ENCODE results near the gene UBASH3A. TPM values are rescaled to one million over a fixed set of nuclear protein-coding genes. Genes with fewer than 3 reads are reported as not detected.

Gene UBASH3A
- polyA plus RNA-seq, 1 donor (not counting 4 experiments of a cell fraction or from before 2014, with no cell fraction given), result not detected

DNA sequence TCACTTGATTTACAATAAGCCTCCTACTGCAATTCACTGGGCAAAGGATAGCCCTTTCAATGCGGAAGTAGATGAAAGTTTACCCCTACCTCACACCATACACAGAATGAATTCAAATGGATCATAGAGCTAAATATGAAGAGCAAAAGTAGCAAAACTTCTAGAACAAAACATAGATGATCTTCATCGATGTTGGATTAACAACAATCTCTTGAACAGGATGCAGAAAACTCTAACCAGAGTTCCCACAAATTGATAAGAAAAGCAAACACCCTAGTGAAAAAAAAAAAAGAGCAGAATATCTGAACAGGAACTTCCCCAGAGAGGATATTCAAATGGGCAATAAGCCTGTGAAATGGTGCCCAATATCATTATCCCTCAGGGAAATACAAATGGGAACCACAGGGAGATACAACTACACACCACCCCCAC, 1.9 kb upstream of the UBASH3A start:
- H3K4me3 ChIP-seq (ENCODE audit: control insufficient read depth in 2 of 3, extremely low read depth in 1 of 3, insufficient read depth in 2 of 3, low read depth in 1 of 3, low read length in 3 of 3), result no peak overlapping the region
- no peaks in the 10 kb centered on the region for H3K36me3 ChIP-seq (ENCODE audit: control insufficient read depth in 2 of 2, extremely low read depth in 1 of 2, insufficient read depth in 2 of 2, low read length in 2 of 2)
- dilution Hi-C loops (cut with MboI; ENCODE audit: extremely low pct_ligation_motif_present, low sequenced_read_pairs), result no loop called here
- TF ChIP-seq, protein P1, sequence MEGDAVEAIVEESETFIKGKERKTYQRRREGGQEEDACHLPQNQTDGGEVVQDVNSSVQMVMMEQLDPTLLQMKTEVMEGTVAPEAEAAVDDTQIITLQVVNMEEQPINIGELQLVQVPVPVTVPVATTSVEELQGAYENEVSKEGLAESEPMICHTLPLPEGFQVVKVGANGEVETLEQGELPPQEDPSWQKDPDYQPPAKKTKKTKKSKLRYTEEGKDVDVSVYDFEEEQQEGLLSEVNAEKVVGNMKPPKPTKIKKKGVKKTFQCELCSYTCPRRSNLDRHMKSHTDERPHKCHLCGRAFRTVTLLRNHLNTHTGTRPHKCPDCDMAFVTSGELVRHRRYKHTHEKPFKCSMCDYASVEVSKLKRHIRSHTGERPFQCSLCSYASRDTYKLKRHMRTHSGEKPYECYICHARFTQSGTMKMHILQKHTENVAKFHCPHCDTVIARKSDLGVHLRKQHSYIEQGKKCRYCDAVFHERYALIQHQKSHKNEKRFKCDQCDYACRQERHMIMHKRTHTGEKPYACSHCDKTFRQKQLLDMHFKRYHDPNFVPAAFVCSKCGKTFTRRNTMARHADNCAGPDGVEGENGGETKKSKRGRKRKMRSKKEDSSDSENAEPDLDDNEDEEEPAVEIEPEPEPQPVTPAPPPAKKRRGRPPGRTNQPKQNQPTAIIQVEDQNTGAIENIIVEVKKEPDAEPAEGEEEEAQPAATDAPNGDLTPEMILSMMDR (optimal IDR thresholded peaks at IDR 0.05 in 1 of 3, IDR thresholded peaks at IDR 0.05 in 1 of 3, conservative IDR thresholded peaks at IDR 0.05 in 1 of 3; ENCODE audit: extremely low read depth in 1 of 3, insufficient read depth in 2 of 3, low read length in 3 of 3), result no peak
- TF ChIP-seq EZH2 (IDR thresholded peaks at IDR 0.05; ENCODE audit: low read length), result no peak
- H3K27me3 ChIP-seq (ENCODE audit: control insufficient read depth, extremely low read depth, insufficient read depth, low read length), result peaks cover 6% of the 10 kb centered on the region
- H3K9me3 ChIP-seq (ENCODE audit: control insufficient read depth, low read depth, low read length), result no peaks in the 10 kb centered on the region
- no peak overlapping the region for H3K9ac ChIP-seq (ENCODE audit: control insufficient read depth, extremely low read depth, insufficient read depth, low read length)
- no peak overlapping the region for H3K27ac ChIP-seq (ENCODE audit: control insufficient read depth, insufficient read depth, low read length)
- DNase-seq (ENCODE audit: low read depth, low spot score) (no peak), FAIRE-seq (no peak)
- H3K4me2 ChIP-seq (ENCODE audit: control insufficient read depth, extremely low read depth, insufficient read depth, low read depth, low read length), result no peak overlapping the region
- no peaks in the 10 kb centered on the region for H3K9me1 ChIP-seq (ENCODE audit: control insufficient read depth, extremely low read depth, insufficient read depth, low read length)
- no peaks in the 10 kb centered on the region for H3K79me2 ChIP-seq (ENCODE audit: control insufficient read depth, insufficient read depth, low read length)
- H2AFZ ChIP-seq (ENCODE audit: control insufficient read depth, low read length), result no peak overlapping the region
- H3K4me1 ChIP-seq (ENCODE audit: control insufficient read depth, extremely low read depth, insufficient read depth, low read length), result no peaks in the 10 kb centered on the region
- H4K20me1 ChIP-seq (ENCODE audit: control insufficient read depth, extremely low read depth, insufficient read depth, low read length), result no peaks in the 10 kb centered on the region

DNA sequence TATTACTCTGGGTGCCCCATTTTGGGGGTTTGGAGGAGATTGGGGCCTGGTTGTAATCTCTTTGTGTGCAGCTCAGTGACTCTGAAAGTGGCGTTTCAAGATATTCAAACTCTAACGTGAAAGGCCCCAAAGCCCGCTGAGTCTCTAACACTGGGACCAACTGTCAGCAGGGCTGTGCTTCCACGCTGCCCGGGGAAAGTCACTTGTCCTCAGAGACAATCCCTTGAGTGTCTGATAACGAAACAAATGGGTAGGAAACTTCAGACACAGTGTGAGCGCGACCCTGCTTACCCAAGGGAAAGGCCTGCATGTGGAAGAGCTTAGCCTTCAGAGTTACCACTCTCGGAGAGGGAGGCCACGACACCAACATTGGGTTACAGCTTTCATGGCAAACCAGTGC, 837 bp downstream of the UBASH3A start:
- H3K9me3 ChIP-seq (ENCODE audit: control insufficient read depth, low read depth, low read length), result no peaks in the 10 kb centered on the region
- no peak for DNase-seq (ENCODE audit: low read depth, low spot score)
- H3K4me1 ChIP-seq (ENCODE audit: control insufficient read depth, extremely low read depth, insufficient read depth, low read length), result no peaks in the 10 kb centered on the region
- no peaks in the 10 kb centered on the region for H3K79me2 ChIP-seq (ENCODE audit: control insufficient read depth, insufficient read depth, low read length)
- H4K20me1 ChIP-seq (ENCODE audit: control insufficient read depth, extremely low read depth, insufficient read depth, low read length), result no peaks in the 10 kb centered on the region
- no peaks in the 10 kb centered on the region for H3K9me1 ChIP-seq (ENCODE audit: control insufficient read depth, extremely low read depth, insufficient read depth, low read length)
- H3K4me2 ChIP-seq (ENCODE audit: control insufficient read depth, extremely low read depth, insufficient read depth, low read depth, low read length), result no peak overlapping the region
- dilution Hi-C loops (cut with MboI; ENCODE audit: extremely low pct_ligation_motif_present, low sequenced_read_pairs), result no loop called here
- FAIRE-seq, result no peak
- no peaks in the 10 kb centered on the region for H3K36me3 ChIP-seq (ENCODE audit: control insufficient read depth in 2 of 2, extremely low read depth in 1 of 2, insufficient read depth in 2 of 2, low read length in 2 of 2)
- no peaks in the 10 kb centered on the region for H3K27me3 ChIP-seq (ENCODE audit: control insufficient read depth, extremely low read depth, insufficient read depth, low read length)
- H3K9ac ChIP-seq (ENCODE audit: control insufficient read depth, extremely low read depth, insufficient read depth, low read length), result no peak overlapping the region
- no peak overlapping the region for H2AFZ ChIP-seq (ENCODE audit: control insufficient read depth, low read length)
- H3K4me3 ChIP-seq (ENCODE audit: control insufficient read depth in 2 of 3, extremely low read depth in 1 of 3, insufficient read depth in 2 of 3, low read depth in 1 of 3, low read length in 3 of 3), result no peak overlapping the region
- TF ChIP-seq, protein P1 (optimal IDR thresholded peaks at IDR 0.05 in 1 of 3, IDR thresholded peaks at IDR 0.05 in 1 of 3, conservative IDR thresholded peaks at IDR 0.05 in 1 of 3; ENCODE audit: extremely low read depth in 1 of 3, insufficient read depth in 2 of 3, low read length in 3 of 3), result no peak
- no peak for TF ChIP-seq EZH2 (IDR thresholded peaks at IDR 0.05; ENCODE audit: low read length)
- H3K27ac ChIP-seq (ENCODE audit: control insufficient read depth, insufficient read depth, low read length), result no peak overlapping the region
